Testis (tissue), 2 donors: ENCODE data around the gene OR2C3.

Source experiments
- POLR2A ChIP-seq: fragments of 450-650 bp; IDR thresholded peaks from one replicate; pipeline ENCODE4 v1.6.1; 2017; ENCODE audit warnings: antibody characterized with exemption, mild to moderate bottlenecking, moderate library complexity
- TF ChIP-seq, protein P1 (sequence below), 3 experiments: fragments of 450-650 bp in 2 of 3; fragments of 200-600 bp in 1 of 3; sonication (generic) in 1 of 3; IDR thresholded peaks; one replicate each; pipeline ENCODE4 v1.5.1; 2016 to 2019; ENCODE audit warnings: antibody characterized with exemption in 3 of 3, mild to moderate bottlenecking in 2 of 3, moderate library complexity in 1 of 3

DNA sequence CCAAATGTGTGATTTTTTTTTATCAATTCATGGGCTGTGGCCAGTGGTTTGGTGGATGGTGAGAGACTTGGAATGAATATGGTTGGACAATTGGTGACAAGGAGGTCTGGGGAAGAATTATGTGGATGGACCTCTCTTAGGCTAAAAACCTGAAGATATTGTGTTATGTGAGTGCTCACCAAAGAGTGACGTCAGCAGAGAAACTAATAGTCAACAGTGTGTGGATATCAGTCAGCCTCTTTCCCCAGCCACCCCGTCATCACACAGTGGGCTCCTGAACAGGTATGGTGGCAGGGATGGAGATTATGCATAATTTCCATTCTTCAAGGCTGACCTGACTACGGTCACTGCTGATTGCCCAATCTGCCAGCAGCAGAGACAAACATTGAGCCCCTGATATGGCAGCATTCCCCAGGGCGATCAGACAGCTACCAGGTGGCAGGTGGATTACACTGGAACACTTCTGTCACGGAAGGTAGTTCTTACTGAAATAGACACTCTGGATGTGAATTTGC is 42.8 kb upstream of the OR2C3 start:
- TF ChIP-seq, protein P1, sequence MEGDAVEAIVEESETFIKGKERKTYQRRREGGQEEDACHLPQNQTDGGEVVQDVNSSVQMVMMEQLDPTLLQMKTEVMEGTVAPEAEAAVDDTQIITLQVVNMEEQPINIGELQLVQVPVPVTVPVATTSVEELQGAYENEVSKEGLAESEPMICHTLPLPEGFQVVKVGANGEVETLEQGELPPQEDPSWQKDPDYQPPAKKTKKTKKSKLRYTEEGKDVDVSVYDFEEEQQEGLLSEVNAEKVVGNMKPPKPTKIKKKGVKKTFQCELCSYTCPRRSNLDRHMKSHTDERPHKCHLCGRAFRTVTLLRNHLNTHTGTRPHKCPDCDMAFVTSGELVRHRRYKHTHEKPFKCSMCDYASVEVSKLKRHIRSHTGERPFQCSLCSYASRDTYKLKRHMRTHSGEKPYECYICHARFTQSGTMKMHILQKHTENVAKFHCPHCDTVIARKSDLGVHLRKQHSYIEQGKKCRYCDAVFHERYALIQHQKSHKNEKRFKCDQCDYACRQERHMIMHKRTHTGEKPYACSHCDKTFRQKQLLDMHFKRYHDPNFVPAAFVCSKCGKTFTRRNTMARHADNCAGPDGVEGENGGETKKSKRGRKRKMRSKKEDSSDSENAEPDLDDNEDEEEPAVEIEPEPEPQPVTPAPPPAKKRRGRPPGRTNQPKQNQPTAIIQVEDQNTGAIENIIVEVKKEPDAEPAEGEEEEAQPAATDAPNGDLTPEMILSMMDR (IDR thresholded peaks at IDR 0.05) = no peak
- TF ChIP-seq POLR2A = no peak
